Esophagus squamous epithelium (tissue), 5 donors: ENCODE data around the gene CSAD. TPM values are rescaled to one million over a fixed set of nuclear protein-coding genes. Genes with fewer than 3 reads are reported as not detected.

ENCODE experiments used
- DNase-seq: peaks from one replicate; lab custom pipeline; 2025; lab: John Stamatoyannopoulos, UW
- H3K27ac ChIP-seq, 4 donors: fragments of 200-600 bp; sonication (generic); one replicate each; pipeline ENCODE4 v1.5.1; 2016 to 2019; ENCODE audit warnings: mild to moderate bottlenecking in 1 of 4
- H3K27me3 ChIP-seq, 4 donors: fragments of 200-600 bp; sonication (generic); 1 replicate in 3 of 4; 2 replicates in 1 of 4; pipeline versions ENCODE4 v1.5.1 to v1.6.0; 2017 to 2021; ENCODE audit warnings: antibody characterized with exemption in 1 of 4
- H3K36me3 ChIP-seq, 3 donors: fragments of 200-600 bp; sonication (generic); one replicate each; pipeline ENCODE4 v1.5.1; 2016 to 2019
- H3K4me1 ChIP-seq, 3 donors: fragments of 200-600 bp; sonication (generic); one replicate each; pipeline ENCODE4 v1.5.1; 2017 to 2019
- H3K4me3 ChIP-seq, 4 donors: fragments of 200-600 bp; sonication (generic); 1 replicate in 3 of 4; 2 replicates in 1 of 4; pipeline ENCODE4 v1.5.1; 2016 to 2019; ENCODE audit warnings: mild to moderate bottlenecking in 2 of 4, moderate library complexity in 1 of 4
- H3K9me3 ChIP-seq, 3 donors: fragments of 200-600 bp; sonication (generic); one replicate each; pipeline ENCODE4 v1.5.1; 2016 to 2019
- POLR2A ChIP-seq, 4 donors: fragments of 450-650 bp; IDR thresholded peaks; one replicate each; pipeline ENCODE4 v1.6.1; 2017; ENCODE audit warnings: antibody characterized with exemption in 4 of 4, mild to moderate bottlenecking in 4 of 4, moderate library complexity in 3 of 4
- WGBS, 2 donors: methylation state at CpG; one replicate each; pipeline ENCODE4 v1.1.5; 2018; 5-methylcytosine and 5-hydroxymethylcytosine counted together
- intact Hi-C: fragments of 100-400 bp; cut with DNase I; formaldehyde crosslinking; loops from one replicate; pipeline ENCODE4 v1.15.0; 2022
- total RNA-seq, 4 donors: library from RNA; depleted of rRNA; stranded (reverse); fragments of >200 nt; gene quantifications; one replicate each; pipeline ENCODE4 v1.1.0, GENCODE V29; 2016
- TF ChIP-seq, protein P1 (sequence below), 6 experiments: fragments of 450-650 bp in 4 of 6; fragments of 200-600 bp in 2 of 6; sonication (generic) in 2 of 6; IDR thresholded peaks; one replicate each; pipeline ENCODE4 v1.5.1; 2016 to 2019; ENCODE audit warnings: antibody characterized with exemption in 6 of 6, mild to moderate bottlenecking in 4 of 6, moderate library complexity in 4 of 6
- donor health status: DM: yes; HTN: yes; CAD: no.

Gene CSAD
- total RNA-seq, 4 donors from 2014 or later, result 11.4 to 30.5 (median 15.7) TPM

DNA sequence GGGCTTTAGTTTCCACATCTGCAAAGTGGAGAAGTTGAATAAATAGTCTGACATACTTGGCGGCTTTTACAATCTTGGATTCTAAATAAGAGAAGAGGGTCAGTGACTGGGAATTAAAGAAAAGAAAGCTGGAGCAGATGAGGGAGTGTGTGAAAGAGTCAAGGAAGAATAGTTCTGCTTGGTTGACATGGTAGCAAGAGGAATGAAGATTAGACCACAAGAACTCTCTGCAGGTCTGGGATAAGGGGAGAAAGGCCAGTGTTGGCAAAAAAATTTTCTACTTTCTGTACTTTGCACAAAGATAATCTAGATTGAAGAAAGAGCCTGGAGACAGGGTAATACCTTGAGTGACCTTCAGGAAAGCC, 20.4 kb upstream of the CSAD start:
- intact Hi-C loops, result no loop called here

GRCh38 chr12:53200458-53201176, 19.9 kb upstream of the CSAD start:
- intact Hi-C loops, result no loop called here
- H3K27ac ChIP-seq, result peak overlapping the region in 2 of 4 donors; percentile 6 to 11

More for the DNA sequence above, 20.4 kb upstream of the CSAD start:
- WGBS, 2 donors, result 67 to 77% methylated on average over 1 of the region's 1 CpG
- Histone ChIP-seq H3K36me3 (peaks cover 0 to 13% (median 0%) of the 10 kb centered on the region in 3 donors), H3K27me3 (no peaks in the 10 kb centered on the region), H3K27ac (peak overlapping the region in 1 of 4 donors; percentile 11), H3K4me3 (no peak overlapping the region), H3K4me1 (peaks cover 4 to 47% (median 11%) of the 10 kb centered on the region in 3 donors), H3K9me3 (no peaks in the 10 kb centered on the region)
- TF ChIP-seq, protein P1, sequence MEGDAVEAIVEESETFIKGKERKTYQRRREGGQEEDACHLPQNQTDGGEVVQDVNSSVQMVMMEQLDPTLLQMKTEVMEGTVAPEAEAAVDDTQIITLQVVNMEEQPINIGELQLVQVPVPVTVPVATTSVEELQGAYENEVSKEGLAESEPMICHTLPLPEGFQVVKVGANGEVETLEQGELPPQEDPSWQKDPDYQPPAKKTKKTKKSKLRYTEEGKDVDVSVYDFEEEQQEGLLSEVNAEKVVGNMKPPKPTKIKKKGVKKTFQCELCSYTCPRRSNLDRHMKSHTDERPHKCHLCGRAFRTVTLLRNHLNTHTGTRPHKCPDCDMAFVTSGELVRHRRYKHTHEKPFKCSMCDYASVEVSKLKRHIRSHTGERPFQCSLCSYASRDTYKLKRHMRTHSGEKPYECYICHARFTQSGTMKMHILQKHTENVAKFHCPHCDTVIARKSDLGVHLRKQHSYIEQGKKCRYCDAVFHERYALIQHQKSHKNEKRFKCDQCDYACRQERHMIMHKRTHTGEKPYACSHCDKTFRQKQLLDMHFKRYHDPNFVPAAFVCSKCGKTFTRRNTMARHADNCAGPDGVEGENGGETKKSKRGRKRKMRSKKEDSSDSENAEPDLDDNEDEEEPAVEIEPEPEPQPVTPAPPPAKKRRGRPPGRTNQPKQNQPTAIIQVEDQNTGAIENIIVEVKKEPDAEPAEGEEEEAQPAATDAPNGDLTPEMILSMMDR (IDR thresholded peaks at IDR 0.05), result no peak
- no peak for TF ChIP-seq POLR2A (IDR thresholded peaks at IDR 0.05)
- no peak for DNase-seq

GRCh38 chr12:53200107-53200457, 19.4 kb upstream of the CSAD start:
- intact Hi-C loops, result no loop called here
- Histone ChIP-seq H3K27me3 (no peaks in the 10 kb centered on the region), H3K9me3 (no peaks in the 10 kb centered on the region), H3K4me3 (no peak overlapping the region), H3K4me1 (peaks cover 4 to 47% (median 11%) of the 10 kb centered on the region in 3 donors), H3K36me3 (peaks cover 0 to 13% (median 0%) of the 10 kb centered on the region in 3 donors), H3K27ac (no peak overlapping the region)
- DNase-seq, result no peak
- 88 to 90% methylated on average over 2 of the region's 2 CpGs for WGBS, 2 donors
- TF ChIP-seq, protein P1 (IDR thresholded peaks at IDR 0.05), result no peak
- TF ChIP-seq POLR2A (IDR thresholded peaks at IDR 0.05), result no peak

More at GRCh38 chr12:53200458-53201176, 19.9 kb upstream of the CSAD start:
- WGBS, 2 donors, result 41 to 67% methylated on average over 9 to 10 of the region's 10 CpGs
- peaks cover 0 to 13% (median 0%) of the 10 kb centered on the region in 3 donors for H3K36me3 ChIP-seq
- no peak overlapping the region for H3K4me3 ChIP-seq
- H3K4me1 ChIP-seq, result peaks cover 4 to 47% (median 11%) of the 10 kb centered on the region in 3 donors
- H3K27me3 ChIP-seq, result no peaks in the 10 kb centered on the region
- H3K9me3 ChIP-seq, result no peaks in the 10 kb centered on the region
- DNase-seq, result no peak
- no peak for TF ChIP-seq POLR2A (IDR thresholded peaks at IDR 0.05)
- TF ChIP-seq, protein P1 (IDR thresholded peaks at IDR 0.05), result no peak

GRCh38 chr12:53199700-53200099, 19.0 kb upstream of the CSAD start:
- 78 to 86% methylated on average over 2 to 3 of the region's 3 CpGs for WGBS, 2 donors
- intact Hi-C loops, result loop anchor here (5.0 kb wide), 1 partner anchor 37 kb away; no protein-coding TSS in a partner anchor
- TF ChIP-seq, protein P1 (IDR thresholded peaks at IDR 0.05), result no peak
- no peak for TF ChIP-seq POLR2A (IDR thresholded peaks at IDR 0.05)
- H3K27ac ChIP-seq, result no peak overlapping the region
- no peak overlapping the region for H3K4me3 ChIP-seq
- H3K4me1 ChIP-seq, result peaks cover 4 to 44% (median 11%) of the 10 kb centered on the region in 3 donors
- no peaks in the 10 kb centered on the region for H3K27me3 ChIP-seq
- no peak for DNase-seq
- peaks cover 0 to 13% (median 0%) of the 10 kb centered on the region in 3 donors for H3K36me3 ChIP-seq
- H3K9me3 ChIP-seq, result no peaks in the 10 kb centered on the region

DNA sequence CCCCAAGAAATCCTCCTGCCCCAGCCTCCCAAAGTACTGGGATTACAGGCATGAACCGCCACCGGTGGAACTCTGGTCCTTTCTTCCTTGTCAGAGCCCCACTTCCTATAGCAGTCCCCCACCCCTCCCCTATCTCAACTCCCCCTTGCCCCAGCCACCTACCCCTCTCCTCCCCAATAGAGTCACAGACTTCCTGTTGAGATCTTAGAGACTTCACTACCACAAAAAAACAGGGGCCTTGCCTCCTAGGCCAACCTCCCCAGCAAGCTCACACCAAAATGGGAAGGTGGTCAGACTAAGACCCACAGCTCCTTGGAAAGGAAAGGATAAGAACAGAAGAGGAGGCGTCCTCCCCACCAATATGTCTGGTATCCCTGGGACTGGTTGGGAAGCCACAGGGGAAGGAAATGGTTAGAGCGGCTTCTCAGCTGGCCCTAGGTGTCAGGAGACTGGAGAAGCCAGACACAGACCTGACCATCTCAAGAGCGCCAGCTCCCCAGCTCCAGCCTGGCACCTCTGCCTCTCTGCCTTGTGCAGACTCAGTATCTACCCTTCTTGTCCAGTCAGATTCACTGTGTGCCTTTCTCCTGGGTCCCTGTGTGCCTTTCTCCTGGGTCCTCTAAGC, 17.9 kb upstream of the CSAD start:
- intact Hi-C loops, result loop anchor here (5.0 kb wide), 1 partner anchor 36 kb away; no protein-coding TSS in a partner anchor
- 58 to 90% methylated on average over 2 to 5 of the region's 5 CpGs for WGBS, 2 donors
- no peak for DNase-seq
- no peak for TF ChIP-seq POLR2A (IDR thresholded peaks at IDR 0.05)
- TF ChIP-seq, protein P1 (IDR thresholded peaks at IDR 0.05), result no peak
- Histone ChIP-seq H3K4me3 (no peak overlapping the region), H3K27ac (no peak overlapping the region), H3K4me1 (peaks cover 4 to 44% (median 11%) of the 10 kb centered on the region in 3 donors), H3K9me3 (no peaks in the 10 kb centered on the region), H3K27me3 (no peaks in the 10 kb centered on the region), H3K36me3 (peaks cover 0 to 13% (median 0%) of the 10 kb centered on the region in 3 donors)
